NCI-H1105 treated with DMSO at 0.1 percent for 48 hours (cell line): Measurements from ENCODE around the gene KANSL2.
"Not testable (repeated sequence)": the region's sequence is repeated elsewhere in the genome, so short reads cannot be mapped to it uniquely, and the experiment has no call there.

Experiments
- DNase-seq: peaks from one replicate; lab custom pipeline; 2025; lab: John Stamatoyannopoulos, UW

The KANSL2 gene

GRCh38 chr12:48681710-48682532, at the start of gene KANSL2:
Gene KANSL2 (minus strand): TSS chr12:48682238. CDS start chr12:48681632, 606 bp downstream.
- DNase-seq = peak; percentile 91

GRCh38 chr12:48728807-48729206, 46.8 kb upstream of the KANSL2 start:
- no peak for DNase-seq

- DNase-seq = not testable (repeated sequence)
Observed at GRCh38 chr12:48720737-48721136, 38.7 kb upstream of the KANSL2 start.

- not testable (repeated sequence) for DNase-seq
Observed at GRCh38 chr12:48720171-48720570, 38.1 kb upstream of the KANSL2 start.

GRCh38 chr12:48719002-48719401, 37.0 kb upstream of the KANSL2 start:
- DNase-seq = not testable (repeated sequence)

GRCh38 chr12:48717252-48717695, 35.2 kb upstream of the KANSL2 start:
- DNase-seq = no peak

GRCh38 chr12:48716493-48717251, 34.6 kb upstream of the KANSL2 start, which contains the start of gene CCNT1:
Gene CCNT1 (minus strand): TSS chr12:48716707. CDS start chr12:48716675, 32 bp downstream.
- DNase-seq = peak; percentile 96

- DNase-seq = no peak
Observed at GRCh38 chr12:48716168-48716492, 34.1 kb upstream of the KANSL2 start.

GRCh38 chr12:48712209-48712608, 30.2 kb upstream of the KANSL2 start:
- DNase-seq = no peak

- DNase-seq = not testable (repeated sequence)
Observed at GRCh38 chr12:48698822-48699221, 16.8 kb upstream of the KANSL2 start.

GRCh38 chr12:48696626-48697025, 14.6 kb upstream of the KANSL2 start:
- no peak for DNase-seq

- DNase-seq = no peak
Observed at GRCh38 chr12:48695859-48696258, 13.8 kb upstream of the KANSL2 start.

GRCh38 chr12:48694038-48694437, 12.0 kb upstream of the KANSL2 start:
- DNase-seq = no peak

GRCh38 chr12:48693572-48693971, 11.5 kb upstream of the KANSL2 start:
- no peak for DNase-seq

GRCh38 chr12:48691826-48692487, 9.9 kb upstream of the KANSL2 start:
- DNase-seq = no peak

GRCh38 chr12:48690990-48691389, 9.0 kb upstream of the KANSL2 start:
- no peak for DNase-seq

GRCh38 chr12:48690436-48690835, 8.4 kb upstream of the KANSL2 start:
- DNase-seq = no peak

GRCh38 chr12:48688836-48689235, 6.8 kb upstream of the KANSL2 start:
- DNase-seq = no peak

GRCh38 chr12:48687592-48687991, 5.6 kb upstream of the KANSL2 start:
- DNase-seq = no peak

- DNase-seq = no peak
Observed at GRCh38 chr12:48686615-48687334, 4.7 kb upstream of the KANSL2 start.

GRCh38 chr12:48686037-48686595, 4.1 kb upstream of the KANSL2 start:
- no peak for DNase-seq

GRCh38 chr12:48683534-48683933, 1.5 kb upstream of the KANSL2 start:
- no peak for DNase-seq
